ENCODE data around the gene PUS10. TPM values are rescaled to one million over a fixed set of nuclear protein-coding genes. Genes with fewer than 3 reads are reported as not detected.
"Not testable (repeated sequence)": the region's sequence is repeated elsewhere in the genome, so short reads cannot be mapped to it uniquely, and the experiment has no call there.

The PUS10 gene
- total RNA-seq, 1 experiment from 2014 or later = 5.2 TPM

DNA sequence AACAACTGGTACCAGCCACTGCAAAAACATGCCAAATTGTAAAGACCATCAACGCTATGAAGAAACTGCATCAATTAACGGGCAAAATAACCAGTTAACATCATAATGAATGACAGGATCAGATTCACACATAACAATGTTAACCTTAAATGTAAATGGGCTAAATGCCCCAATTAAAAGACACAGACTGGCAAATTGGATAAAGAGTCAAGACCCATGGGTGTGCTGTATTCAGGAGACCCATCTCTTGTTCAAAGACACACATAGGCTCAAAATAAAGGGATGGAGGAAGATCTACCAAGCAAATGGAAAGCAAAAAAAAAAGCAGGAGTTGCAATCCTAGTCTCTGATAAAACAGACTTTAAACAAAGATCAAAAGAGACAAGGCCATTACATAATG, 18.6 kb upstream of the PUS10 start:
- H3K4me3 ChIP-seq (ENCODE audit: low read depth in 2 of 2, low read length in 2 of 2); in situ Hi-C loops (cut with HindIII; ENCODE audit: low pct_unique_long_range_greater_than_20kb, low sequenced_read_pairs); H3K9me3 ChIP-seq (ENCODE audit: control insufficient read depth, insufficient read depth, low read depth, low read length); ATAC-seq; intact Hi-C loops (cut with micrococcal nuclease; ENCODE audit: unreplicated experiment); CTCF ChIA-PET; BruUV-seq (replicated peaks); POLR2A ChIA-PET; H3K27ac ChIP-seq (ENCODE audit: low read length); H3K4me1 ChIP-seq (ENCODE audit: control insufficient read depth, insufficient read depth, low read length); H3K27me3 ChIP-seq (ENCODE audit: control insufficient read depth, insufficient read depth, low read length); DNase-seq (ENCODE audit: low read depth, low spot score): not testable (repeated sequence)
- H3K36me3 ChIP-seq (ENCODE audit: control insufficient read depth, insufficient read depth, low read length) = 0 out of 2 replicates have a peak, but pooled peaks cover 11% of the 10 kb centered on the region

DNA sequence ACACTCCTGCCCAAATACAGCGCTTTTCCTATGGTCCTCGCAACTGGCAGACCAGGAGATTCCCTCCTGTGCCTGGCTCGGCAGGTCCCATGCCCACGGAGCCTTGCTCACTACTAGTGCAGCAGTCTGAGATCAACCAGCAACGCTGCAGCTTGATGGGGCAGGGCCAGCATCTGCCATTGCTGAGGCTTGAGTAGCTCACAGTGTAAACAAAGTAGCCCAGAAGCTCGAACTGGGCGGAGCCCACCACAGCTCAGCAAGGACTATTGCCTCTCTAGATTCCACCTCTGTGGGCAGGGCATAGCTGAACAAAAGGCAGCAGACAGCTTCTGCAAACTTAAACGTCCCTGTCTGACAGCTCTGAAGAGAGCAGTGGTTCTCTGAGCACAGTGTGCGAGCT, 16.5 kb upstream of the PUS10 start:
- H3K27me3 ChIP-seq (ENCODE audit: control insufficient read depth, insufficient read depth, low read length); ATAC-seq; intact Hi-C loops (cut with micrococcal nuclease; ENCODE audit: unreplicated experiment); H3K9me3 ChIP-seq (ENCODE audit: control insufficient read depth, insufficient read depth, low read depth, low read length); in situ Hi-C loops (cut with HindIII; ENCODE audit: low pct_unique_long_range_greater_than_20kb, low sequenced_read_pairs); H3K27ac ChIP-seq (ENCODE audit: low read length); CTCF ChIA-PET; BruUV-seq (replicated peaks); DNase-seq (ENCODE audit: low read depth, low spot score); H3K4me3 ChIP-seq (ENCODE audit: low read depth in 2 of 2, low read length in 2 of 2); H3K4me1 ChIP-seq (ENCODE audit: control insufficient read depth, insufficient read depth, low read length): not testable (repeated sequence)
- POLR2A ChIA-PET = interaction anchor here (0.6 kb wide), 1 partner anchor 87 kb away, joined by 6 read pairs; no protein-coding TSS in a partner anchor
- H3K36me3 ChIP-seq (ENCODE audit: control insufficient read depth, insufficient read depth, low read length) = 0 out of 2 replicates have a peak, but pooled peaks cover 11% of the 10 kb centered on the region

DNA sequence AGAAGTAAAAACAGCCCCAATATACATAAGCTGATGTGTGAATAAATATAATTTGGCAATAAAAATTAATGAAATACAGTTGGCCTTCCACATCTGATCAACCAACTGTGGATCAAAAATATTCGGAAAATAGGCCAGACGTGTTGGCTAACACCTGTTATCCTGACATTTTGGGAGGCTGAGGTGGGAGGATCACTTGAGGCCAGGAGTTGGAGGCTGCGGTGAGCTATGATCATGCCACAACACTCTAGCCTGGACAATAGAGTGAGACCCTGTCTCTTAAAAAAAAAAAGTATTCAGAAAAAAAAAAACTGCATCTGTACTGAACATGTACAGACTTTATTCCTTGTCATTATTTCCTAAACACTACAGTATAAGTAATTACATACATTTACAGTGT, 11.5 kb upstream of the PUS10 start:
- ATAC-seq (no peak), DNase-seq (ENCODE audit: low read depth, low spot score) (no peak)
- Histone ChIP-seq H3K4me3 (ENCODE audit: low read depth in 2 of 2, low read length in 2 of 2) (no peak overlapping the region), H3K4me1 (ENCODE audit: control insufficient read depth, insufficient read depth, low read length) (no peaks in the 10 kb centered on the region), H3K36me3 (ENCODE audit: control insufficient read depth, insufficient read depth, low read length) (0 out of 2 replicates have a peak, but pooled peaks cover 11% of the 10 kb centered on the region), H3K9me3 (ENCODE audit: control insufficient read depth, insufficient read depth, low read depth, low read length) (no peaks in the 10 kb centered on the region; the same call in 1 of the 2 replicates), H3K27ac (ENCODE audit: low read length) (no peak overlapping the region), H3K27me3 (ENCODE audit: control insufficient read depth, insufficient read depth, low read length) (no peaks in the 10 kb centered on the region)
- TF ChIP-seq, protein P1, sequence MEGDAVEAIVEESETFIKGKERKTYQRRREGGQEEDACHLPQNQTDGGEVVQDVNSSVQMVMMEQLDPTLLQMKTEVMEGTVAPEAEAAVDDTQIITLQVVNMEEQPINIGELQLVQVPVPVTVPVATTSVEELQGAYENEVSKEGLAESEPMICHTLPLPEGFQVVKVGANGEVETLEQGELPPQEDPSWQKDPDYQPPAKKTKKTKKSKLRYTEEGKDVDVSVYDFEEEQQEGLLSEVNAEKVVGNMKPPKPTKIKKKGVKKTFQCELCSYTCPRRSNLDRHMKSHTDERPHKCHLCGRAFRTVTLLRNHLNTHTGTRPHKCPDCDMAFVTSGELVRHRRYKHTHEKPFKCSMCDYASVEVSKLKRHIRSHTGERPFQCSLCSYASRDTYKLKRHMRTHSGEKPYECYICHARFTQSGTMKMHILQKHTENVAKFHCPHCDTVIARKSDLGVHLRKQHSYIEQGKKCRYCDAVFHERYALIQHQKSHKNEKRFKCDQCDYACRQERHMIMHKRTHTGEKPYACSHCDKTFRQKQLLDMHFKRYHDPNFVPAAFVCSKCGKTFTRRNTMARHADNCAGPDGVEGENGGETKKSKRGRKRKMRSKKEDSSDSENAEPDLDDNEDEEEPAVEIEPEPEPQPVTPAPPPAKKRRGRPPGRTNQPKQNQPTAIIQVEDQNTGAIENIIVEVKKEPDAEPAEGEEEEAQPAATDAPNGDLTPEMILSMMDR (IDR thresholded peaks at IDR 0.05) = no peak
- TF ChIP-seq POLR2AphosphoS5 (IDR thresholded peaks at IDR 0.05; ENCODE audit: low read depth, low read length) = no peak
- BruUV-seq (replicated peaks) = no TSS peak
- ChIA-PET POLR2A (no interaction called here), CTCF (no interaction called here)
- intact Hi-C loops (cut with micrococcal nuclease; ENCODE audit: unreplicated experiment) = no loop called here
- in situ Hi-C loops (cut with HindIII; ENCODE audit: low pct_unique_long_range_greater_than_20kb, low sequenced_read_pairs) = no loop called here

DNA sequence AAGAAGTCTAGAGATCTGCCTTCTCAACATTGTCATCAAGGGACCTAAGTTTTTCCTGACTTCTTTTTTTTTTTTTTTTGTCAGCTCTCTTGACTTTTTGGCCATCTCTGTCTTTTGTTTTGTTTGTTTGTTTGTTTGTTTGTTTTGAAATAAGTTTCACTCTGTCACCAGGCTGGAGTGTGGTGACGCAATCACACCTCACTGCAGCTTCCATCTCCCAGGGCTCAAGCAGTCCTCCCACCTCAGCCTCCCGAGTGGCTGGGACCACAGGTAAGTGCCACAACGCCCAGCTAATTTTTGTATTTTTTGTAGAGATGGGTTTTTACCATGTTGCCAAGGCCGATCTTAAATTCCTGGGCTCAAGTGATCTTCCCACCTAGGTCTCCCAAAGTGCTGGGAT, 5.6 kb upstream of the PUS10 start:
- no TSS peak for BruUV-seq (replicated peaks)
- ChIA-PET POLR2A (no interaction called here), CTCF (no interaction called here)
- in situ Hi-C loops (cut with HindIII; ENCODE audit: low pct_unique_long_range_greater_than_20kb, low sequenced_read_pairs) = no loop called here
- DNase-seq (ENCODE audit: low read depth, low spot score) = no peak
- no peak for ATAC-seq
- no peak overlapping the region for H3K4me3 ChIP-seq (ENCODE audit: low read depth in 2 of 2, low read length in 2 of 2)
- TF ChIP-seq POLR2AphosphoS5 (IDR thresholded peaks at IDR 0.05; ENCODE audit: low read depth, low read length) (no peak), TCF7L2 (IDR thresholded peaks at IDR 0.05; ENCODE audit: low read depth, low read length) (no peak), SIN3A (IDR thresholded peaks at IDR 0.05; ENCODE audit: borderline replicate concordance, insufficient read depth, low read depth, low read length) (no peak)
- TF ChIP-seq, protein P2, sequence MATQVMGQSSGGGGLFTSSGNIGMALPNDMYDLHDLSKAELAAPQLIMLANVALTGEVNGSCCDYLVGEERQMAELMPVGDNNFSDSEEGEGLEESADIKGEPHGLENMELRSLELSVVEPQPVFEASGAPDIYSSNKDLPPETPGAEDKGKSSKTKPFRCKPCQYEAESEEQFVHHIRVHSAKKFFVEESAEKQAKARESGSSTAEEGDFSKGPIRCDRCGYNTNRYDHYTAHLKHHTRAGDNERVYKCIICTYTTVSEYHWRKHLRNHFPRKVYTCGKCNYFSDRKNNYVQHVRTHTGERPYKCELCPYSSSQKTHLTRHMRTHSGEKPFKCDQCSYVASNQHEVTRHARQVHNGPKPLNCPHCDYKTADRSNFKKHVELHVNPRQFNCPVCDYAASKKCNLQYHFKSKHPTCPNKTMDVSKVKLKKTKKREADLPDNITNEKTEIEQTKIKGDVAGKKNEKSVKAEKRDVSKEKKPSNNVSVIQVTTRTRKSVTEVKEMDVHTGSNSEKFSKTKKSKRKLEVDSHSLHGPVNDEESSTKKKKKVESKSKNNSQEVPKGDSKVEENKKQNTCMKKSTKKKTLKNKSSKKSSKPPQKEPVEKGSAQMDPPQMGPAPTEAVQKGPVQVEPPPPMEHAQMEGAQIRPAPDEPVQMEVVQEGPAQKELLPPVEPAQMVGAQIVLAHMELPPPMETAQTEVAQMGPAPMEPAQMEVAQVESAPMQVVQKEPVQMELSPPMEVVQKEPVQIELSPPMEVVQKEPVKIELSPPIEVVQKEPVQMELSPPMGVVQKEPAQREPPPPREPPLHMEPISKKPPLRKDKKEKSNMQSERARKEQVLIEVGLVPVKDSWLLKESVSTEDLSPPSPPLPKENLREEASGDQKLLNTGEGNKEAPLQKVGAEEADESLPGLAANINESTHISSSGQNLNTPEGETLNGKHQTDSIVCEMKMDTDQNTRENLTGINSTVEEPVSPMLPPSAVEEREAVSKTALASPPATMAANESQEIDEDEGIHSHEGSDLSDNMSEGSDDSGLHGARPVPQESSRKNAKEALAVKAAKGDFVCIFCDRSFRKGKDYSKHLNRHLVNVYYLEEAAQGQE (IDR thresholded peaks at IDR 0.05; ENCODE audit: insufficient read depth in 1 of 2, low read depth in 2 of 2, low read length in 1 of 2) = no peak
- TF ChIP-seq, protein P1 (IDR thresholded peaks at IDR 0.05) = no peak
- no peaks in the 10 kb centered on the region for H3K27me3 ChIP-seq (ENCODE audit: control insufficient read depth, insufficient read depth, low read length)
- intact Hi-C loops (cut with micrococcal nuclease; ENCODE audit: unreplicated experiment) = no loop called here
- no peaks in the 10 kb centered on the region; the same call in 1 of the 2 replicates for H3K4me1 ChIP-seq (ENCODE audit: control insufficient read depth, insufficient read depth, low read length)
- no peaks in the 10 kb centered on the region for H3K36me3 ChIP-seq (ENCODE audit: control insufficient read depth, insufficient read depth, low read length)
- H3K9me3 ChIP-seq (ENCODE audit: control insufficient read depth, insufficient read depth, low read depth, low read length) = no peaks in the 10 kb centered on the region
- no peak overlapping the region for H3K27ac ChIP-seq (ENCODE audit: low read length)
